Ishikawa (cell line): ENCODE results near the gene CCIN.

ENCODE experiments used
- CEBPB ChIP-seq: IDR thresholded peaks from 2 replicates; pipeline ENCODE4 v1.6.1; 2012
- CREB1 ChIP-seq: IDR thresholded peaks from 2 replicates; pipeline ENCODE4 v1.6.1; 2012; ENCODE audit warnings: low read depth
- EP300 ChIP-seq: IDR thresholded peaks from 2 replicates; pipeline ENCODE4 v1.6.1; 2012; ENCODE audit warnings: borderline replicate concordance
- MAX ChIP-seq: IDR thresholded peaks from 2 replicates; pipeline ENCODE4 v1.6.1; 2012
- NFIC ChIP-seq: IDR thresholded peaks from 2 replicates; pipeline ENCODE4 v1.6.1; 2012
- RAD21 ChIP-seq: IDR thresholded peaks from 2 replicates; pipeline ENCODE4 v1.6.1; 2012; ENCODE audit warnings: low read depth
- REST ChIP-seq: IDR thresholded peaks from 2 replicates; pipeline ENCODE4 v1.6.1; 2012; ENCODE audit warnings: low read depth, mild to moderate bottlenecking
- TAF1 ChIP-seq: IDR thresholded peaks from 2 replicates; pipeline ENCODE4 v1.6.1; 2012; ENCODE audit warnings: low read depth, mild to moderate bottlenecking
- TCF12 ChIP-seq: IDR thresholded peaks from 2 replicates; pipeline ENCODE4 v1.6.1; 2012; ENCODE audit warnings: low read depth
- USF1 ChIP-seq: IDR thresholded peaks from 2 replicates; pipeline ENCODE4 v1.6.1; 2012
- YY1 ChIP-seq: IDR thresholded peaks from 2 replicates; pipeline ENCODE4 v1.6.1; 2012; ENCODE audit warnings: low read depth

- TF ChIP-seq EP300 (no peak), MAX (no peak), CEBPB (no peak), USF1 (no peak), NFIC (no peak), RAD21 (no peak), YY1 (no peak), TCF12 (no peak), CREB1 (no peak), REST (no peak), TAF1 (no peak)
Measured at GRCh38 chr9:36127652-36128244, 41.4 kb upstream of the CCIN start.
